GM19438 (cell line): ENCODE data around the gene MORN3.
"Not testable (repeated sequence)": the region's sequence is repeated elsewhere in the genome, so short reads cannot be mapped to it uniquely, and the experiment has no call there.

Source experiments
- ATAC-seq: cut with Tn5 transposase; IDR thresholded peaks from one replicate; pipeline ENCODE4 v1.9.1; 2021; ENCODE audit warnings: low read depth; ENCODE audit not compliant: unreplicated experiment

MORN3 gene, protein sequence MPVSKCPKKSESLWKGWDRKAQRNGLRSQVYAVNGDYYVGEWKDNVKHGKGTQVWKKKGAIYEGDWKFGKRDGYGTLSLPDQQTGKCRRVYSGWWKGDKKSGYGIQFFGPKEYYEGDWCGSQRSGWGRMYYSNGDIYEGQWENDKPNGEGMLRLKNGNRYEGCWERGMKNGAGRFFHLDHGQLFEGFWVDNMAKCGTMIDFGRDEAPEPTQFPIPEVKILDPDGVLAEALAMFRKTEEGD

DNA sequence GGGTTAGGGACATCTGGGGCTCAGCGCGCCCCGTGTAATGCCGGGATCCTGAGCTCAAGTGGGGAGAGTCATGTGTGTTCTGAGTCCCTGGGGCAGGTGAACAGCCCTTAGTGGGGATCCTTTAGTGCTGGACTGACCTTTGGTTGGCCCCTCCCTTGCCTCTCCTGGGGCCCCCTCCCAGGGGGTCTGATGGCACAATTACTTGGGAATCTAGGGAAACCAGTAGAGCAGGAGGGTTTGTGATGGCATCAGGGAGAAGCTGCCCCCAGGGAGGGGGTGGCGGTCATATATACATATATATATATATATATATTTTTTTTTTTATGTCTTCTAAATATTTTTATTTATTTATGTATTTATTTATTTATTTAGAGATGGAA, at the start of gene MORN3:
Gene MORN3 (minus strand): TSS at position 134 of the 380 bp plus-strand sequence. CDS start 171 bp downstream, outside the sequence.
- ATAC-seq = no peak

DNA sequence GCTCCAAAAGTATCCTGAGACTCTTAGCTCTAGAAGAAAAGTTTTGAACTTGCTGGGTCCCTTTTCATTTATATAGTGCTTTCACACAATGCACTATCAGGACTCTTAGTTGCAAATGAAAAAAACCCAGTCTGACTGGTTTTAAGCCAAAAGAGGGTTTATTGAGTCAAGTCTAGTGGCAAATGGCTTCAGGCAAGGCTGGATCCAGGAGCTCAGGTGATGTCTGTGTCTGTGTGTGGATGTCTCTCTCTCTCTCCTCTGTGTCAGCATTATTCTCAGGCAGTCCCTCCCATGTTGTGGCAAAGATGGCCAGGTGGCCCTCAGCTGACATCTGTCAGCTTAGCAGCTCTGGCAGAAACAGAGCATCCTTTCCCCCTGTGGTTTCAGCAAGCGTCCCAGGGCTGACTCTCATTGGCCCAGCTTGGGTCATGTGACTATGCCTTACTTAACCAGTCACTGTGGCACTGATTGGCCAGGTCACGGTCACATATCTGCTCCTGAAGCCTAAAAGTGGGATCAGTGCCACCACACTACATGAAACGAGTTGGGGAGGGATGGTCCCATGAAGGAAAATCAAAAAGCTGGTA, 49.3 kb upstream of the MORN3 start:
- ATAC-seq = no peak

GRCh38 chr12:121717041-121717699, 47.7 kb upstream of the MORN3 start:
- ATAC-seq = no peak

GRCh38 chr12:121715862-121716435, 46.5 kb upstream of the MORN3 start:
- ATAC-seq = no peak

- not testable (repeated sequence) for ATAC-seq
Measured at GRCh38 chr12:121715055-121715454, 45.6 kb upstream of the MORN3 start.

DNA sequence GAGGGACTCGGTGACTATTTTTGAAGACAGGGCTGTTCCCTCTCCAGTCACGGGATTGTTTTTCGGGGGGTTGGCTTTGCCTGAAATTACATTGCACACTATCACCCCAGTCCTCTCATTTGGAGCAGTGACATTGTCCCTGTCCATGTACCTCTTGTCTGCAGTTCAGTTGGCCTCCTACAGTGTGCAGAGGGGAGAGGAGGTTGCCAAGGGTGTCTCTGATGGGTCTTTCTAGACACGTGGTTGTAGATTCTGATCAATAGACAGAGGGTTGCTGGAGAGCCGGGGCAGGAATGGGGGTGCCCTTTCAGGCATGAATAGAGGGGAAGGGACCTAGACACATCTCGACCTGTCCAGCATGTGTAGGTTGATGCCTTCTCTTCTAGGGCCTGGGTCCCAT, 44.3 kb upstream of the MORN3 start:
- no peak for ATAC-seq

GRCh38 chr12:121713257-121713777, 43.9 kb upstream of the MORN3 start:
- no peak for ATAC-seq

DNA sequence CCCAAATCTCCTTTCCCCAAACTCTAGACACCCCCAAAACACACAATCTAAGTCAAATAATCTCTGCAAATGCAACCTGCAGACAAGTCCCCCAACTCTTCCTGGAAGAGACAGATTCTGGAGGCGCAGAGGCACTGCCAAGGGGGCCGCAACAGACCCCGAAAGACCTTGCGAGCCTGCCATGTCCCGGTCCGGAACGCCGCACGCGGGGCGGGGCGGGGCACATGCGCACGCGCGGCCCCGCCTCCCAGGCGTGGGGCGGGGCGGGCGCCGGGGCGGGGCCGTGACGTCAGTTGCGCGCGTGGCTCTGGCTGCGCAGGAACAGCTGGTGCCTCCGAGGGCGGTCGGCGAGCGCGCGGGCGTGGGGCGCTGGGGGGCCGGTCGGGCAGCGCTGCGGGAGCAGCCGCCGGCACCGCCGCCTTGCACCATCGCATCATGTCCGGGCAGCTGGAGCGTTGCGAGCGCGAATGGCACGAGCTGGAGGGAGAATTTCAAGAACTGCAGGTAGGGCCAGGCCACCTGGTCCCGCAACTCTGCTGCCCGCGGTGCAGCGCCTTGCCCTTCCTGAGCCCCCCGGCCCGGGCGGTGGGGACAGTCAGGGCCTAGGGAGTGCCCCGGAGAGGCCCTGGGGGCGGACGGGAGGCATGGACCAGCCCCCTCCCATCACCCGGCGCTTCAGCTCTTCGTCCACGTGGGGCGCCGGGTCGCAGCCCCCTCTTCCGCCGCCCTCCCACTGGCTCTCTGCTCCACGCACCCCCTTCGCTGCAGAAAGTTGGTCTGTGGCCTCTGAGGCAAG, 43.2 kb upstream of the MORN3 start, which contains the start of gene TMEM120B:
Gene TMEM120B (plus strand): TSS at position 292 of the 796 bp plus-strand sequence. CDS start 144 bp downstream, at position 436.
- ATAC-seq = peak; percentile 52

DNA sequence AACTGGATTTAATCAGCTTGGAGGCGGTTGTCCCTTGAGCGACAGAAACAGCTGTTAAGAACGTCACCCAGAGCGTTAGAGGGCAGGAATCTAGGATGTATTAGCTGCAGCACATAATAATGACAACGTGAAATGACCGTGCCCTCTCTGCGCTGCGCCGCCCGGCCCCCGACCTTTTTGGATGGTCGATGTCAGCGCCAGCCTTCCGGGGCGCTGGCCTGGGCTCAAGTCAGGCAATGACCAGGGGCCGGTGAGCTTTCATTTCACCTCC, 42.7 kb upstream of the MORN3 start:
- ATAC-seq = peak; percentile 25

- no peak for ATAC-seq
Measured at GRCh38 chr12:121711361-121712189, 42.1 kb upstream of the MORN3 start.

DNA sequence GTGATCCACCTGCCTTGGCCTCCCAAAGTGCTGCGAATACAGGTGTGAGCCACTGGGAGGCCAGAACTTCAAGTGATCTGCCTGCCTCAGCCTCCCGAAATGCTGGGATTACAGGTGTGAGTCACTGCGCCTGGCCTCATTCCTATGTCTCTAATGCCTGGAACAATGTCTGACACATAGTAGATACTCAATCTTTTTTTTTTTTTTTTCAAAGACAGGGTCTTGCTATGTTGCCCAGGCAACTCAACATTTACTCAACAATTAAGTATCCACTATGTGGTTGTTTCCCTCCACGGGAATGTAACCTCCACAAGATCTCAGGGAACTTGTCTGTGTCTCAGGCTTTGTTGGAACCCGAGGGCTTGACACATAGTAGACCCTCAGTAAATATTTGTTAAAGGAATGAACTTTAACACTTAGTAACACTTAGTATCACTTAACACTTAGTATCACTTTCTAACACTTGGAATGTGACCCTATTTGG, 40.1 kb upstream of the MORN3 start:
- ATAC-seq = no peak

- ATAC-seq = not testable (repeated sequence)
Measured at GRCh38 chr12:121709064-121709424, 39.6 kb upstream of the MORN3 start.

DNA sequence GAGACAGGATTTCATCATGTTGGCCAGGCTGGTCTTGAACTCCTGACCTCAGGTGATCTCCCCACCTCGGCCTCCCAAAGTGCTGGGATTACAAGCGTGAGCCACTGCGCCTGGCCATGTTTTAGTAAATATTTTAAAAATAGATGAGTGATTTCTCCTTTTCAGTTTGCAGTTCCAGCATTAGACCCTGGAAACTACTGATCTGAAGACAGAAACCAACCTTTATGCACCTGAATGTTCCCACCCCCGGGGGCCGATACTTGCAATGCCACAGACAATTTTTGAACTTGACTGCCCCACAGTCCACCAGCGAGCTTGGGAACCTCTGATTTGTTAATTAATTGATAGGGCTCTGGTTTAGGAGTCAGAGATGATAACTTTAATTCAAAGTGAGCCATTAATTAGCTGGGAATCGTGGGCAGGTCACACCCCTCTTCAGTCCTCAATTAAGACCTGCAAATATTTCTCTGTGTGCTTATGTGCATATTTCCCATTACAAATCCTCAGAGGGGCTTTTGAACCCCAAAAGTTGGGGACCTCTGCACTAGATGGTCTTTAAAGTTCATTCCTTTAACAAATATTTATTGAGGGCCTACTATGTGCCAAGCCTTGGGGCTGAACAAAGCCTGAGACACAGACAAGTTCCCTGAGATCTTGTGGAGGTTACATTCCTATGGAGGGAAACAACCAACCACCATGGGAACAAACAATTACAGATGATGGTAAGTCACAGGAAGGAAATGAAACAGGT, 39.0 kb upstream of the MORN3 start:
- ATAC-seq = no peak

GRCh38 chr12:121705514-121705913, 36.1 kb upstream of the MORN3 start:
- ATAC-seq = no peak

GRCh38 chr12:121702944-121703343, 33.5 kb upstream of the MORN3 start:
- no peak for ATAC-seq

DNA sequence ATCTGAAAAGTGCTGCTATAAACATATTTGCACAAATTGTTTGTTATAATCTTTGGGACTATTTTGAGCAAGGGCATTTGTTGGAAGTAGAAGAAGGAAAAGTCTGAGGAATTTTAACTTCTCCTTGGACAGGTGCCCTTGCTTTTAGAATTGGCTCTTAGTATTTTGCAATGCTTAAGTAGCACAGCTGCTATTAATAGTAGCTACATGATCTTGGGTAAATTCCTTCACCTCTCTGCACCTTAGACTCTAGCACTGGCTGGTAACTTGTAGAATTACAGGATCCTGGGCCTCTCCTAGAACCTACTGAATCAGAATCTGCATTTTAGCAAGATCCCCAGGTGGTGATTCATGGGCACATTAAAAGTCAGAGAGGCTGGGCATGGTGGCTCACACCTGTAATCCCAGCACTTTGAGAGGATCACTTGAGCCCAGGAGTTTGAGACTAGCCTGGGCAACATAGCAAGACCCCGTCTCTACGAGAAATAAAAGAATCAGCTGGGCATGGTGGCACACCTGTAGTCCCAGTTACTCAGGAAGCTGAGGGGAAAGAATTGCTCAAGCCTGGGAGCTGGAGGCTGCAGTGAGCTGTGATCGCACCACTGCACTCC, 32.3 kb upstream of the MORN3 start:
- no peak for ATAC-seq

GRCh38 chr12:121697861-121698260, 28.4 kb upstream of the MORN3 start:
- ATAC-seq = not testable (repeated sequence)

GRCh38 chr12:121697093-121697698, 27.7 kb upstream of the MORN3 start:
- ATAC-seq = no peak
